ENCODE data around the gene IGF2BP2.

IGF2BP2 gene

GRCh38 chr3:185760550-185760949 is 64.3 kb downstream of the IGF2BP2 start:
- no peak overlapping the region for H4K12ac ChIP-seq (ENCODE audit: low read depth, low read length)
- no peaks in the 10 kb centered on the region for H3K27me3 ChIP-seq (ENCODE audit: insufficient read depth, low read length)
- H3K4me2 ChIP-seq (ENCODE audit: low read length) = no peak overlapping the region
- no peak overlapping the region for H3K14ac ChIP-seq (ENCODE audit: low read length)
- no peak overlapping the region for H3K23ac ChIP-seq (ENCODE audit: low read length)
- no peak overlapping the region for H3K9ac ChIP-seq (ENCODE audit: low read length)
- H4K8ac ChIP-seq (ENCODE audit: low read depth, low read length) = no peak overlapping the region
- no peak overlapping the region for H2AK5ac ChIP-seq (ENCODE audit: low read length)
- no peak overlapping the region for H2BK120ac ChIP-seq (ENCODE audit: insufficient read depth, low read length, poor library complexity)
- no peak overlapping the region for H2BK12ac ChIP-seq (ENCODE audit: low read length)
- H3K18ac ChIP-seq (ENCODE audit: low read length) = no peak overlapping the region
- peaks cover 2% of the 10 kb centered on the region for H3K9me3 ChIP-seq (ENCODE audit: insufficient read depth, low read depth, low read length)
- H3K4me1 ChIP-seq (ENCODE audit: control insufficient read depth in 1 of 2, insufficient read depth in 2 of 2, low read length in 2 of 2) = peaks cover 5% of the 10 kb centered on the region in 2 experiments
- DNase-seq = peak in 1 of 2 donors; percentile 33
- H2BK5ac ChIP-seq (ENCODE audit: low read depth, low read length, poor library complexity) = no peak overlapping the region
- H3K79me2 ChIP-seq (ENCODE audit: control insufficient read depth, insufficient read depth, low read length, poor library complexity) = peaks cover 3% of the 10 kb centered on the region
- H3K27ac ChIP-seq (ENCODE audit: low read depth, low read length) = no peak overlapping the region
- H3K4ac ChIP-seq (ENCODE audit: low read depth, low read length) = peak overlapping the region; percentile 80
- no peak overlapping the region for H2AFZ ChIP-seq (ENCODE audit: insufficient read depth, low read length, poor library complexity)
- no peak overlapping the region for H3K4me3 ChIP-seq (ENCODE audit: low read depth, low read length)
- no peak overlapping the region for H4K91ac ChIP-seq (ENCODE audit: low read depth, low read length)
- no peaks in the 10 kb centered on the region for H3K79me1 ChIP-seq (ENCODE audit: low read length)
- no CpG with 5 or more reads among the region's 5 CpGs for WGBS (ENCODE audit: extremely low coverage, insufficient coverage, insufficient read length)
- peaks cover 2 to 8% of the 10 kb centered on the region in 2 experiments for H3K36me3 ChIP-seq (ENCODE audit: control insufficient read depth in 1 of 2, insufficient read depth in 2 of 2, low read length in 2 of 2)

DNA sequence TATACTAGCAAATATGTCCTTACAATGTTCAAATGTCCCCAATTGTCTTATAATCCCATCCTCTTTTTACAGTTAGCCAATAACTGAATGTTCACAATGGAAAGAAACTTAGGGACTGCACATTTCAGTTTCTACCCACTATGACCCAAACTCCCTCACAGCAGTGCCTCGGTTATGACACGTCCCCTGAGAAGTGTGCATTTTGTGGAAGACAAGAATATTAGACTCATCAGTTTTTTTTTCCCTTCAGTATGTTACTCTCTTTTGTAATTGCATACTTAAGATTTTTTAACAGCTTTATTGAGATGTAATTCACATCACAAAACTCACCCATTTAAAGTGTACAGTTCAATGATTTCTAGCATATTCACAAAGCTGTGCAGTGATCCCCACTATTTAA is 64.8 kb downstream of the IGF2BP2 start:
- no peak overlapping the region for H3K4ac ChIP-seq (ENCODE audit: low read depth, low read length)
- no peak overlapping the region for H3K18ac ChIP-seq (ENCODE audit: low read length)
- no peak overlapping the region for H4K8ac ChIP-seq (ENCODE audit: low read depth, low read length)
- no CpG with 5 or more reads among the region's 2 CpGs for WGBS (ENCODE audit: extremely low coverage, insufficient coverage, insufficient read length)
- H2BK5ac ChIP-seq (ENCODE audit: low read depth, low read length, poor library complexity) = no peak overlapping the region
- H3K9ac ChIP-seq (ENCODE audit: low read length) = no peak overlapping the region
- no peaks in the 10 kb centered on the region for H3K27me3 ChIP-seq (ENCODE audit: insufficient read depth, low read length)
- H4K12ac ChIP-seq (ENCODE audit: low read depth, low read length) = no peak overlapping the region
- no peak overlapping the region for H2BK120ac ChIP-seq (ENCODE audit: insufficient read depth, low read length, poor library complexity)
- no peak overlapping the region for H3K4me3 ChIP-seq (ENCODE audit: low read depth, low read length)
- H3K36me3 ChIP-seq (ENCODE audit: control insufficient read depth in 1 of 2, insufficient read depth in 2 of 2, low read length in 2 of 2) = peaks cover 6 to 12% of the 10 kb centered on the region in 2 experiments
- peak in 1 of 2 donors; percentile 29 for DNase-seq
- peaks cover 2% of the 10 kb centered on the region for H3K9me3 ChIP-seq (ENCODE audit: insufficient read depth, low read depth, low read length)
- H2AFZ ChIP-seq (ENCODE audit: insufficient read depth, low read length, poor library complexity) = no peak overlapping the region
- H2AK5ac ChIP-seq (ENCODE audit: low read length) = no peak overlapping the region
- H3K14ac ChIP-seq (ENCODE audit: low read length) = no peak overlapping the region
- peaks cover 6% of the 10 kb centered on the region for H3K79me2 ChIP-seq (ENCODE audit: control insufficient read depth, insufficient read depth, low read length, poor library complexity)
- no peak overlapping the region for H2BK12ac ChIP-seq (ENCODE audit: low read length)
- peaks cover 5% of the 10 kb centered on the region in 2 experiments for H3K4me1 ChIP-seq (ENCODE audit: control insufficient read depth in 1 of 2, insufficient read depth in 2 of 2, low read length in 2 of 2)
- no peak overlapping the region for H4K91ac ChIP-seq (ENCODE audit: low read depth, low read length)
- no peaks in the 10 kb centered on the region for H3K79me1 ChIP-seq (ENCODE audit: low read length)
- H3K23ac ChIP-seq (ENCODE audit: low read length) = no peak overlapping the region
- H3K4me2 ChIP-seq (ENCODE audit: low read length) = no peak overlapping the region
- H3K27ac ChIP-seq (ENCODE audit: low read depth, low read length) = no peak overlapping the region

- Histone ChIP-seq H3K79me2 (ENCODE audit: control insufficient read depth, insufficient read depth, low read length, poor library complexity) (peaks cover 8% of the 10 kb centered on the region), H3K18ac (ENCODE audit: low read length) (no peak overlapping the region), H3K4ac (ENCODE audit: low read depth, low read length) (peak overlapping the region; percentile 58), H3K27ac (ENCODE audit: low read depth, low read length) (no peak overlapping the region), H3K4me1 (ENCODE audit: control insufficient read depth in 1 of 2, insufficient read depth in 2 of 2, low read length in 2 of 2) (peaks cover 5% of the 10 kb centered on the region in 2 experiments), H3K27me3 (ENCODE audit: insufficient read depth, low read length) (no peaks in the 10 kb centered on the region), H4K12ac (ENCODE audit: low read depth, low read length) (no peak overlapping the region), H2AK5ac (ENCODE audit: low read length) (no peak overlapping the region), H3K23ac (ENCODE audit: low read length) (no peak overlapping the region), H3K9me3 (ENCODE audit: insufficient read depth, low read depth, low read length) (peaks cover 2% of the 10 kb centered on the region), H3K36me3 (ENCODE audit: control insufficient read depth in 1 of 2, insufficient read depth in 2 of 2, low read length in 2 of 2) (peaks cover 8 to 13% of the 10 kb centered on the region in 2 experiments), H2BK120ac (ENCODE audit: insufficient read depth, low read length, poor library complexity) (no peak overlapping the region), H2BK12ac (ENCODE audit: low read length) (no peak overlapping the region), H3K14ac (ENCODE audit: low read length) (no peak overlapping the region), H2BK5ac (ENCODE audit: low read depth, low read length, poor library complexity) (no peak overlapping the region), H3K4me3 (ENCODE audit: low read depth, low read length) (no peak overlapping the region), H4K8ac (ENCODE audit: low read depth, low read length) (no peak overlapping the region), H3K79me1 (ENCODE audit: low read length) (no peaks in the 10 kb centered on the region), H3K9ac (ENCODE audit: low read length) (no peak overlapping the region), H2AFZ (ENCODE audit: insufficient read depth, low read length, poor library complexity) (no peak overlapping the region), H4K91ac (ENCODE audit: low read depth, low read length) (no peak overlapping the region), H3K4me2 (ENCODE audit: low read length) (no peak overlapping the region)
- WGBS (ENCODE audit: extremely low coverage, insufficient coverage, insufficient read length) = no CpG with 5 or more reads among the region's 6 CpGs
- no peak for DNase-seq
These were observed 65.3 kb downstream of the IGF2BP2 start for GRCh38 chr3:185759512-185759911.

- H3K18ac ChIP-seq (ENCODE audit: low read length) = no peak overlapping the region
- no peak overlapping the region for H3K27ac ChIP-seq (ENCODE audit: low read depth, low read length)
- H4K12ac ChIP-seq (ENCODE audit: low read depth, low read length) = no peak overlapping the region
- no peak overlapping the region for H4K8ac ChIP-seq (ENCODE audit: low read depth, low read length)
- H3K4me3 ChIP-seq (ENCODE audit: low read depth, low read length) = no peak overlapping the region
- H2BK5ac ChIP-seq (ENCODE audit: low read depth, low read length, poor library complexity) = no peak overlapping the region
- H2AK5ac ChIP-seq (ENCODE audit: low read length) = no peak overlapping the region
- H3K79me2 ChIP-seq (ENCODE audit: control insufficient read depth, insufficient read depth, low read length, poor library complexity) = peaks cover 8% of the 10 kb centered on the region
- peaks cover 8 to 13% of the 10 kb centered on the region in 2 experiments for H3K36me3 ChIP-seq (ENCODE audit: control insufficient read depth in 1 of 2, insufficient read depth in 2 of 2, low read length in 2 of 2)
- no peak overlapping the region for H3K9ac ChIP-seq (ENCODE audit: low read length)
- H3K14ac ChIP-seq (ENCODE audit: low read length) = no peak overlapping the region
- H2BK120ac ChIP-seq (ENCODE audit: insufficient read depth, low read length, poor library complexity) = no peak overlapping the region
- H3K9me3 ChIP-seq (ENCODE audit: insufficient read depth, low read depth, low read length) = peaks cover 2% of the 10 kb centered on the region
- H3K27me3 ChIP-seq (ENCODE audit: insufficient read depth, low read length) = no peaks in the 10 kb centered on the region
- H2BK12ac ChIP-seq (ENCODE audit: low read length) = no peak overlapping the region
- peaks cover 1 to 5% of the 10 kb centered on the region in 2 experiments for H3K4me1 ChIP-seq (ENCODE audit: control insufficient read depth in 1 of 2, insufficient read depth in 2 of 2, low read length in 2 of 2)
- no peaks in the 10 kb centered on the region for H3K79me1 ChIP-seq (ENCODE audit: low read length)
- H2AFZ ChIP-seq (ENCODE audit: insufficient read depth, low read length, poor library complexity) = no peak overlapping the region
- no peak overlapping the region for H4K91ac ChIP-seq (ENCODE audit: low read depth, low read length)
- no peak overlapping the region for H3K23ac ChIP-seq (ENCODE audit: low read length)
- no peak overlapping the region for H3K4me2 ChIP-seq (ENCODE audit: low read length)
- H3K4ac ChIP-seq (ENCODE audit: low read depth, low read length) = peak overlapping the region; percentile 15
- WGBS (ENCODE audit: extremely low coverage, insufficient coverage, insufficient read length) = no CpG with 5 or more reads among the region's 1 CpG
- DNase-seq = no peak
These were observed 65.9 kb downstream of the IGF2BP2 start for GRCh38 chr3:185758912-185759311.
